GM12873 (cell line): ENCODE measurements around the gene SNX25.

ENCODE experiments used
- TF ChIP-seq, protein P1 (sequence below): IDR thresholded peaks from 2 replicates; pipeline ENCODE4 v1.5.1; 2012; ENCODE audit warnings: low read depth, mild to moderate bottlenecking, moderate library complexity, low read length, control low read depth; ENCODE audit not compliant: insufficient read depth; ENCODE audit errors: missing control alignments

SNX25 gene

DNA sequence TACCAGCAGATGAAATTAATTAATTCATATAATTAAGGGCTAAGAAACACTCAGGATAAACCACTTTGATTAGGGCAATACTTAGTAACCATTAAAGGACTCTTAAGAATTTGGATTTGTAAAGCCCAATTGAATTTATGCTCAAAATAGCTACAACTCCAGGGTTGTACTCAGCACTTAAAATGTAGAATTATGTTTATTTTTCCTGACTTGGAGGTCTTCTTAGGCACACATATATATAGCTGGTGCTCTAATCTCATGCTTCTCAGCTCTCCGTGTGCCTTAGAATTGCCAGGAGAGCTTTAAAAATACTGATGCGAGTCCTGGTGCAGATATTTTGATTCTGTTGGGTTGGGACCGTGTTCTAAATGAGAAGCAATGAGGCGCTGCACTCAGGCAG is 77.6 kb downstream of the SNX25 start:
- TF ChIP-seq, protein P1, sequence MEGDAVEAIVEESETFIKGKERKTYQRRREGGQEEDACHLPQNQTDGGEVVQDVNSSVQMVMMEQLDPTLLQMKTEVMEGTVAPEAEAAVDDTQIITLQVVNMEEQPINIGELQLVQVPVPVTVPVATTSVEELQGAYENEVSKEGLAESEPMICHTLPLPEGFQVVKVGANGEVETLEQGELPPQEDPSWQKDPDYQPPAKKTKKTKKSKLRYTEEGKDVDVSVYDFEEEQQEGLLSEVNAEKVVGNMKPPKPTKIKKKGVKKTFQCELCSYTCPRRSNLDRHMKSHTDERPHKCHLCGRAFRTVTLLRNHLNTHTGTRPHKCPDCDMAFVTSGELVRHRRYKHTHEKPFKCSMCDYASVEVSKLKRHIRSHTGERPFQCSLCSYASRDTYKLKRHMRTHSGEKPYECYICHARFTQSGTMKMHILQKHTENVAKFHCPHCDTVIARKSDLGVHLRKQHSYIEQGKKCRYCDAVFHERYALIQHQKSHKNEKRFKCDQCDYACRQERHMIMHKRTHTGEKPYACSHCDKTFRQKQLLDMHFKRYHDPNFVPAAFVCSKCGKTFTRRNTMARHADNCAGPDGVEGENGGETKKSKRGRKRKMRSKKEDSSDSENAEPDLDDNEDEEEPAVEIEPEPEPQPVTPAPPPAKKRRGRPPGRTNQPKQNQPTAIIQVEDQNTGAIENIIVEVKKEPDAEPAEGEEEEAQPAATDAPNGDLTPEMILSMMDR: no peak

DNA sequence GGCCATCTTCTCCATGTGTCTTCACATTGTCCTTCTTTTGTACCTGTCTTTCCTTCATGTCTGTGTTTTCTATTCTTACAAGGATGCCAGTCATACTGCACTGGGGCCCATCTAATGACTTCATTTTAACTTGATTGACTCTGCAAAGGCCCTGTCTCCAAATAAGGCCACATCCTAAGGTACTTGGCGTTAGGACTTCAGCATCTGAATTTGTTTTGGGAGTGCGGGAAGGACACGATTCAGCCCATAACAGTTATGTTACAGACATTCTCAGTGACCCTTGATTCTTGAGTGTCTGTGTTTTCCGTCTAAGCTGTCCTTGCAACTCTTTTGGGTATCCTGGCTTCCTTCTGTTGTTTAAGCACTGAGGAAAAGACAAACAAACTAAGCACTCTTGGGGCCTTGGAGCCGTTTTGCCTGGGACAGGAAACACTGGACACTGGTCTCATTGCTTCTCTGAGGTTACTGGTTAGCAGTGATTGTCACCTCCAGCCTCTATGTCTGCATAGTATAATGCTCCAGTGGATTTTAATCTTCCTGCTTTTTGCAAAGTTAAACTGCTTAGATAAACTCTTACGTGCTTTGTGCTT is 80.7 kb downstream of the SNX25 start:
- TF ChIP-seq, protein P1: no peak

DNA sequence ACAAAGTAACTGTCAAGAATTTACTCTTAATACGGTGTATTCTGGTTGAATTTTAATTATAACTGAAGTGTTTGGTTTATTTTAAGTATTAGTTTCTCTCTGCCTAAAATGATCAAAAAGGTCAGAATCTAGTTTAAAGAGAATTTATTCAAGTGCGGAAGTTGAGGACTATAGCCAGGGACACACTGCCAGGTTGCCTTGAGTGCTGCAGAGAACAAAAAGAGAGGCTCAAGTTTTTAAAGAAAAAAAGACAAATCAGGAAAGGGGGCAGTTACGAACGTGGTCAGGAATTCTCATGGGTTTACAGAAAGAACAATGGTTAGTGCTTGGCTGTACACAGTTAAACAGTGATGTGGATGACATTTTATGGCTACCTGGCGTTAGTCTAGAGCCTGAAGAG is 81.3 kb downstream of the SNX25 start:
- TF ChIP-seq, protein P1: no peak

DNA sequence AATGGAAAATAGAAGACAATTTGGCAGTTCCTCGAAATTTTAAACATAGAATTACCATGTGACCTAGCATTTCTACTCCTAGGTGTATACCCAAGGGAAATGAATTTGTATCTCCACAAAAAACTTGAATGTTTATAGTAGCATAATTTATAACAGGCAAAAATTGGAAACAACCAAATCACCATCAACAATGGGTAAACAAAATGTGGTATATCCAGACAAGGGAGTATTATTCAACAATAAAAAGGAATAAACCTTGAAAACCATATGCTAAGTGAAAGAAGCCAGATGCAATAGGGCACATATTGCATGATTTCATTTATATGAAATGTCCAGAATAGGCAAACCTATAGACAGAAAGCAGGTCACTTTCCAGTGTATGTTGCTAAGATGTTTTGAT is 83.8 kb downstream of the SNX25 start:
- TF ChIP-seq, protein P1: no peak

DNA sequence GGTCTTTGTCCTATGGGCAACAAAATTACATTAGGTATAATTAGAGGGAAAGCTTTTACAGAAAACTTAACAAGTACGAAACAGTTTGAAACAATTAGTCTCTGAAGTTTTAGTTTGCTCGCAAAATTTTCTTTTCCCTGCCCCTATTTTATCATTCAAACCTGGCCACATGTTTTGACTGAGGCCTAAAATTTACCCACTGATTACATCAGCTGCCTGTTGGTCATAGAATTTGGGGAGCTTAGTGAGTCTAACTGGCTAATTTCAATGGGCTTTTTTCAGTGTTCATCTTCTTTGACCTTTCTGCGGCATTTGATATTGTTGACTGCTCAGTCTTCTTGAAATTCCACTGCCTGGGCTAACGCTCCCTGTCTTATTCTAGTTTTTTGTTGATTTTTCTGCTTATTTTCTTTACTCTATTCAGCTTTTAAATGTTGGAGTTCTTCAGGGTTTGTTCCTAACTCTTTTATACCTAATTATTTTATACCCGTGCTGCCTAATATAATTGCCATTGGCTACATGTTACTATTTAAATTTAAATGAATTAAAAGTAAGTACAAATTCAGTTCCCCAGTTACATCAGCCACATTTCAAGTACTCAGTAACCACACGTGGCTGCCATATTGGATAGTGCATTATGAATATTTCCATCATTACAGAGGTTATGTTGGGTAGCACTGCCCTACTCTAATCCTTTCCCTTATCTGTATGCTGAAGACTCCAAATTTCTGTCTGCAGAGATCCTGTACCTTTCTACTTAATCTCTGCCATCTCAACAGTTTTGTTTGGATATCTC is 87.5 kb downstream of the SNX25 start:
- TF ChIP-seq, protein P1: no peak

DNA sequence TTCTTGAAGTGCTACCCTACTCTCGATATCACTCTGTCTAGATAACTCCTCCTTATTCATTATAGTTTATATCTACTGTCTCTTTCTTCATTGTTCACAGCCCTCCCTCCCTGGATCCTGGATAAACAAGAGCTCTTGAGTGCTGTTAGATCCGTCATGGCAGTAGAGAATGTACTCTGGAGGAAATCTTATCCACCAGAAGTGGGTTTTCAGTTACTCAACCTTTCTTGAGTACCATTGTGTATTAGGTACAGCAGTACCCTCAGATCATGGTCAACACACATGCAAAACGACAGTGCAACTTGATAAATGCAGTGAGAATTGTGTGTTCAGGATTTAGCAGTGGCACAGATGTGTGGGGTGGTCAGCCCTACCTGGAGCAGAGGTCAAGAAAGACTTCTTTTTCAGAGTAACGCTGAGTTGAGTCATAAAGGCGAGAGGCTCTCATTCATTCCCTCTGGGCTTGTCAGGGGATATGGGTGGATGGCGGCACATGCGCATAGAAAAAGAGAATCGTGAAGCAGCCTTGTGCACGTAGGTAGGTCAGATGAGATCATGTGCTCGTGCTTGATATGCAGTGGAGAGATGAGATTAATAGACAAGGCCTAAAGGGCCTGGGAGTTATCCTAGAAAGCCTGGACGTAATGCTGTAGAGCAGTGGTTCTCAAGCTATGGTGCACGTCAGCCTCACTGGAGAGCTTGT is 89.5 kb downstream of the SNX25 start:
- TF ChIP-seq, protein P1: no peak

DNA sequence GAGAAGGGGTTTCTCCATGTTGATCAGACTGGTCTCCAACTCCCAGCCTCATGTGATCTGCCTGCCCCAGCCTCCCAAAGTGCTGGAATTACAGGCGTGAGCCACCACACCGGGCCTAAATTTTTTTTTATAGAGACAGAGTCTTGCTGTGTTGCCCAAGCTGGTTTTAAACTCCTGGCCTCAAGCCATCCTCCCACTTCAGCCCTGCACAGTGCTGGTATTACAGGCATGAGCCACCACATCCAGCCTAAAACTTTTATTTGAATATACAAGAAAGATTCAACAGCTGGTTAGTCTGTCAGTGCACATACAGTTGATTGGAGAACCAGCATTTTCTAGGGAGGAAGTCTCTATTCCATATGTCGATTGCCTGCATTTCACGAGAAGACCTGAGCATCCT is 95.1 kb downstream of the SNX25 start:
- TF ChIP-seq, protein P1: no peak
